ENCODE data around the gene HIBCH.
"Not testable (repeated sequence)": the region's sequence is repeated elsewhere in the genome, so short reads cannot be mapped to it uniquely, and the experiment has no call there.

HIBCH gene

DNA sequence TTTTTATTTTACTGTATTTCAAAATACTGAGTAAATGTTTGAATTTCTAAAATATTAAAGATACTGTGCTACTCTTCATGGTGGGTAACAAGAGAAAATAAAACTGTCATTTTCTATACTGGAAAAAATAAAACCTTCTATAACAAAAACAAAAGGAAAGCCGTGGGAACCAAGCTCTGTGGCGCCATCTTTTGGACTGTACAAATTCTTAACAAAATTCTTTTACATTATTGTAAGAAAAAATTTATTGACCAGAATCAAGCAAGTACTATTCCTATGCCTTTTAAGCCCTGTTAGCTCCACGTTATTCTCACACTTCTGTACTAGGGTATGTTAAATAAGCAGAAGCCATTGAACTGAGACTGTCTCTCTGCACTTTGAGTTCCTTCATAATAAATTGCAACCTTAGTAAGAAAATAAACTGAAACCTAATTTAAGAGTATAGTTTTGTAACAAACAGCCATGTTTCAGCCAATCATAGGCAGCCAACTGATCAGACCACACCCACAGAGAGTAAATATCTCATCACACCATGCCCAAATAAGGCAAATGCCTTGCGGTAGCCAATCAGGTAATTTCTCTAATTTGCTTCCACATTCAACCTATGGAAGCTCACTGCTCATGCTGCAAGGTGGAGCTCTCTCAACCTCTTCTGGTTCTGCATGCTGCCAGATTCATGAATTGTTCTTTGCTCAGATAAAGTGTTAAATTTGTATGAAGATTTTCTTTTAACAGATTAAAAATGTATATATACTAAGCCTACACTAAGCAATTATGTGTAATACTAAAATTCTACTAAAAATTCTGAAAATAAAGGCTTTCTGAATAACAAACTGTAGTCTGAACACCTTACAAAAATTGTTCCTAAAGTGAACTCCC is 42.2 kb downstream of the HIBCH start:
- H3K27me3 ChIP-seq (ENCODE audit: insufficient read depth, low read length): no peaks in the 10 kb centered on the region
- no peaks in the 10 kb centered on the region for H3K4me1 ChIP-seq (ENCODE audit: insufficient read depth, low read length)
- no peaks in the 10 kb centered on the region for H3K9me3 ChIP-seq (ENCODE audit: low read length)
- no peak overlapping the region for H3K4me3 ChIP-seq (ENCODE audit: low read length)
- H2AFZ ChIP-seq (ENCODE audit: low read depth, low read length): no peak overlapping the region
- peaks cover 10% of the 10 kb centered on the region for H3K36me3 ChIP-seq (ENCODE audit: insufficient read depth, low read length)

DNA sequence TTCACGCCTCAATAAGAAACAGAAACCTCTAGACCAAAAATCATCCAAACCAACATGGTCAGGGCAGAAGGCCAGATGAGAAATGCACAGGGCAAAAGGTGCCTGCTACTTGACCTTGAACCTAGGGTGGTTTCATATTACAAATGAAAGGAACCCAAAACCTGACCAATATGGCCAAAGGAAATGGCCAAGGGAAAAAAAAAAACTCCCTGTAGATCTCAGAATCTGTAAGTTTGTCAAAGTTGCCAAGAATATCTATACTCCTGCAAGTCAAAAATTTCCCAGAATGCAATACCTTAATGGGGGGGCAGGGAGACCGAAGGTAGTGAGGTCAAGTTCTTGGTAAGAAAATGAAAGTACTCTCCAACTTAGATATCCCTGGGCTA is 47.2 kb downstream of the HIBCH start:
- Histone ChIP-seq H3K4me3 (ENCODE audit: low read length) (no peak overlapping the region), H2AFZ (ENCODE audit: low read depth, low read length) (no peak overlapping the region), H3K9me3 (ENCODE audit: low read length) (no peaks in the 10 kb centered on the region), H3K36me3 (ENCODE audit: insufficient read depth, low read length) (peaks cover 8% of the 10 kb centered on the region), H3K4me1 (ENCODE audit: insufficient read depth, low read length) (no peaks in the 10 kb centered on the region), H3K27me3 (ENCODE audit: insufficient read depth, low read length) (no peaks in the 10 kb centered on the region)

DNA sequence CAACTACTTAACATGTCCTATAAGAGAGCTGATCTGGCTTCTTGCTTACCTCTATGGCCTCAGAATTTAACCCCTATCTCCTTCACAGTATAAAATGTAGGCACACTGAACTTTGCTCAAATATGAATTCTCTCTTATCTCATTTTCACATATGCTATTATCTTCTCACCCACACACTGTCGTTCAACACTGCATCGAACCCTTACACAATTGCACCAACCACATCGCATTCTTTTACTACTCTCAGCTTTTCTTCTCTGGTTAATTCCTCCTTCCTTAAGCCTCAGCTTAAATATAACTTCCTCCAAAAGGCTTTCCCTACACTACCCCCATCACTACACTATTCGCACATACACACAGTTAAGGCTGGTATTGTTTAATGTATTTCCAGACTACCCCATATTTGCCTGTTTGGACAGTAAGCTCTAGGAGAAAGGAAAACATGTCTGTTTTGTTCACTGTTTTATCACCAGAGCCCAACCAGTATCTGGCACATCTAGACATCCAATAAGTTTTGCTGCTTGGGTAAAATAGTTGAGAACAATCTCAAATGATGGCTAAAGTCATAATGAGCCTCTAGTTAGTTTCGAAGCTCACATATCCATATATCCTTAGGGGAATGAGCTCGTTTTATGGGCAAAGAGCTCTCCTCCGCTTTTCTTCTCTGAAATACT is 47.7 kb downstream of the HIBCH start:
- Histone ChIP-seq H3K9me3 (ENCODE audit: low read length) (peaks cover 2% of the 10 kb centered on the region), H3K36me3 (ENCODE audit: insufficient read depth, low read length) (peaks cover 12% of the 10 kb centered on the region), H2AFZ (ENCODE audit: low read depth, low read length) (no peak overlapping the region), H3K27me3 (ENCODE audit: insufficient read depth, low read length) (no peaks in the 10 kb centered on the region), H3K4me3 (ENCODE audit: low read length) (no peak overlapping the region), H3K4me1 (ENCODE audit: insufficient read depth, low read length) (no peaks in the 10 kb centered on the region)

DNA sequence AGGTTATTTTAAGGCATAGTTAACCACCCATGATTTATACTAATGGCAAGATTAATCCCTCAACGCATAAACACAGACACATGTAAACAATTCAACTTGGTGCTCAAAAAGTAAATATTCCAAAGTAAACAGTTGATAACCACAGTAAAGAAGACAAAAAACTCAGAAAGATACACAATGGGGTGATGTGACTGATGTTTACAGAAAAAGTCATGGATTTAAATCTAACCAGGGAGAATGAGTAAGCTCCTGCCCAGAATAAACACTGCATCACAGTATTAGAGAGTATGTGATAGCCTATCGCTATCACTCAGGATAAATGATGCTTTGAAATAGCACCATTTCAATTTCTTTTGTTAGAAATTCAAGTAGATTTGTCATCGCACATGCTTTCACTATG is 49.3 kb downstream of the HIBCH start:
- Histone ChIP-seq H3K4me1 (ENCODE audit: insufficient read depth, low read length) (no peaks in the 10 kb centered on the region), H2AFZ (ENCODE audit: low read depth, low read length) (no peak overlapping the region), H3K27me3 (ENCODE audit: insufficient read depth, low read length) (no peaks in the 10 kb centered on the region), H3K9me3 (ENCODE audit: low read length) (peaks cover 2% of the 10 kb centered on the region), H3K4me3 (ENCODE audit: low read length) (no peak overlapping the region), H3K36me3 (ENCODE audit: insufficient read depth, low read length) (peaks cover 12% of the 10 kb centered on the region)

DNA sequence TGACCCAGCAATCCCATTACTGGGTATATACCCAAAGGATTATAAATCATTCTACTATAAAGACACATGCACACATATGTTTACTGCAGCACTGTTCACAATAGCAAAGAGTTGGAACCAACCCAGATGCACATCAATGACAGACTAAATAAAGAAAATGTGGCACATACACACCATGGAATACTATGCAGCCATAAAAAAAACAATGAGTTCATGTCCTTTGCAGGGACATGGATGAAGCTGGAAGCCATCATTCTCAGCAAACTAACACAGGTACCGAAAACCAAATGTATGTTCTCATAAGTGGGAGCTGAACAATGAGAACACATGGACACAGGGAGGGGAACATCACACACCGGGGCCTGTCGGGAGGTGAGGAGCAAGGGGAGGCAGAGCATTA is 49.9 kb downstream of the HIBCH start:
- H3K9me3 ChIP-seq (ENCODE audit: low read length); H3K4me3 ChIP-seq (ENCODE audit: low read length); H2AFZ ChIP-seq (ENCODE audit: low read depth, low read length); H3K4me1 ChIP-seq (ENCODE audit: insufficient read depth, low read length); H3K27me3 ChIP-seq (ENCODE audit: insufficient read depth, low read length); H3K36me3 ChIP-seq (ENCODE audit: insufficient read depth, low read length): not testable (repeated sequence)

DNA sequence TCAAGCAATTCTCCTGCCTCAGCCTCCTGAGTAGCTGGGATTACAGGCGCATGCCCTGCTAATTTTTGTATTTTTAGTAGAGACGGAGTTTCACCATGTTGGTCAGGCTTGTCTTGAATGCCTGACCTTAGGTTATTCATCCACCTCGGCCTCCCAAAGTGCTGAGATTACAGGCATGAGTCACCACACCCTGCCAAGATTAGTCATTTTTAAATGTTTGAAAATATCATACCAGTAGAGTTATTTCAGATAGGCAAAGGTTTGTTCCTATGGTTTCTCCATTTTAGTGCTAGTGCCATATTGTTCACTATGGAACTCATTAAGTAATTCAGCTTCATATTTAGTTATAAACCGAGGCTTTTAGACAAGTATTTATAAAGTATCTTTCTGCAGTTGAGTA is 52.3 kb downstream of the HIBCH start:
- Histone ChIP-seq H3K36me3 (ENCODE audit: insufficient read depth, low read length) (peaks cover 6% of the 10 kb centered on the region), H3K27me3 (ENCODE audit: insufficient read depth, low read length) (no peaks in the 10 kb centered on the region), H3K9me3 (ENCODE audit: low read length) (peaks cover 2% of the 10 kb centered on the region), H3K4me3 (ENCODE audit: low read length) (no peak overlapping the region), H3K4me1 (ENCODE audit: insufficient read depth, low read length) (no peaks in the 10 kb centered on the region), H2AFZ (ENCODE audit: low read depth, low read length) (no peak overlapping the region)

DNA sequence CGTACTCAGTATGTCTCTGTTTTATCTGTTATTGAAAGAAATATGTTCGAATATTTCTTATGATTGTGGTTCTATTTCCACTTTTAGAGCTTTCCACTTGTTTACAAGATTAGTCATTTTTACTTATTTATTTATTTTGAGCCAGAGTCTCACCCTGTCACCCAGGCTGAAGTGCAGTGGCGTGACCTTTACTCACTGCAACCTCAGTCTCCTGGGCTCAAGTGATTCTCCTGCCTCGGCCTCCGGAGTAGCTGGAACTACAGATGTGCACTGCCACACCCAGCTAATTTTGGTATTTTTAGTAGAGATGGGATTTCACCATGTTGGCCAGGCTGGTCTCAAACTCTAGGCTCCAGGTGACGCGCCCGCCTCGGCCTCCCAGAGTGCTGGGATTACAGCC is 53.3 kb downstream of the HIBCH start:
- Histone ChIP-seq H3K36me3 (ENCODE audit: insufficient read depth, low read length) (peaks cover 6% of the 10 kb centered on the region), H3K27me3 (ENCODE audit: insufficient read depth, low read length) (no peaks in the 10 kb centered on the region), H3K9me3 (ENCODE audit: low read length) (peaks cover 2% of the 10 kb centered on the region), H2AFZ (ENCODE audit: low read depth, low read length) (no peak overlapping the region), H3K4me3 (ENCODE audit: low read length) (no peak overlapping the region), H3K4me1 (ENCODE audit: insufficient read depth, low read length) (peaks cover 3% of the 10 kb centered on the region)

DNA sequence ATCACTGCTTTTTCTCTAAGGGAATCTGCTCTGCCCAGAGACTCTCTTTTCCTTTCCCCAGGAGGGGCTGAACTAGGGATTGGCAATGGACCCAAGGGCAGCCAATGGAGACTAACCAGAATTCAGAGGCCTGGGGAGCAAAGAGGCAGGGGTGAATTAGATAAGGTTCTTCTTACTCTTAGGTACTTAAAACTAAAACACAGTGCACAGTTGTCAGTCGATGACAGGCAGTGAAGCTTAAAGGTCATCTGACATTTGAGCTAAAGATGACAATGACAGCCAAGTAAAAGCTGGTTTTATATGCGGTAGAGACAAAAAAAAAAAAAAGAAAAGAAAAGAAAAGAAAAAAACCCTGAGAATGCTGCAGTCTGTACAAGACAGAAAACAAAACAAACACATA is 57.8 kb downstream of the HIBCH start:
- Histone ChIP-seq H3K9me3 (ENCODE audit: low read length) (peaks cover 5% of the 10 kb centered on the region), H3K4me3 (ENCODE audit: low read length) (no peak overlapping the region)

DNA sequence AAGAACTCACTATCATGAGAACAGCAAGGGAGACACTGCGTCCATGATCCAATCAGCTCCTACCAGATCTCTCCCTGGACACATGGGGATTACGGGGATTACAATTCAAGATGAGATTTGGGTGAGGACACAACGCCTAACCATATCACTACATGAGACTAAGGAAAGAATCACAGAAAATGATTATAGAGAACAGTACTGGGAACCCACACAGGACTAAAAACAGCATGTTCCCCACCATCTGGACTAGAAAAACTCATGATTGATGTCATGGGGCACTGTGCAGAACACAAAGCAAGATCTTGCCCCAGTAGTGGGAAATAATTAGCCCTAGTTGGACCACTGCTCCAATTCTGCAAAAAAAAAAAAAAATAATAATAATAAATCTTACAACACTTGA is 63.5 kb downstream of the HIBCH start:
- Histone ChIP-seq H3K4me3 (ENCODE audit: low read length) (no peak overlapping the region), H3K27me3 (ENCODE audit: insufficient read depth, low read length) (no peaks in the 10 kb centered on the region), H3K36me3 (ENCODE audit: insufficient read depth, low read length) (peaks cover 47% of the 10 kb centered on the region), H2AFZ (ENCODE audit: low read depth, low read length) (no peak overlapping the region), H3K9me3 (ENCODE audit: low read length) (peaks cover 5% of the 10 kb centered on the region), H3K4me1 (ENCODE audit: insufficient read depth, low read length) (no peaks in the 10 kb centered on the region)

More for the DNA sequence above, 57.8 kb downstream of the HIBCH start:
- no peaks in the 10 kb centered on the region for H3K27me3 ChIP-seq (ENCODE audit: insufficient read depth, low read length)
- H3K4me1 ChIP-seq (ENCODE audit: insufficient read depth, low read length): peaks cover 3% of the 10 kb centered on the region
- no peak overlapping the region for H2AFZ ChIP-seq (ENCODE audit: low read depth, low read length)
- H3K36me3 ChIP-seq (ENCODE audit: insufficient read depth, low read length): peaks cover 29% of the 10 kb centered on the region

DNA sequence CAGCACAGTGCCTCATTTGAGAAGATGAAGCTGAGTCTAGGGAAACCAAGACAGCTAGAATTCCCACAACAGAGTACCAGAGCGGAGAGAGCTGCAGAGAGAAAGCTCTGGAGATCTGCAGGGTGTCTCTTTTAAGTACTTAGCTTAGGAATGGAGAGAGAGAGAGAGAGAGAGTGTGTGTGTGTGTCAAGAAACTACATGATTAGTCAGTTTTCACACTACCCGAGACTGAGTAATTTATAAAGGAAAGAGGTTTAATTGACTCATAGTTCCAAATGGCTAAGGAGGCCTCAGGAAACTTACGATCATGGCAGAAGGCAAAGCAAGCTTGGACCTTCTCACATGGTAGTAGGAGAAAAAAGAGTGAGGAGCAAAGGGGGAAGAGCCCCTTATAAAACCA is 64.0 kb downstream of the HIBCH start:
- Histone ChIP-seq H3K27me3 (ENCODE audit: insufficient read depth, low read length) (no peaks in the 10 kb centered on the region), H3K9me3 (ENCODE audit: low read length) (peaks cover 5% of the 10 kb centered on the region), H3K4me3 (ENCODE audit: low read length) (no peak overlapping the region), H2AFZ (ENCODE audit: low read depth, low read length) (no peak overlapping the region), H3K36me3 (ENCODE audit: insufficient read depth, low read length) (peaks cover 49% of the 10 kb centered on the region), H3K4me1 (ENCODE audit: insufficient read depth, low read length) (no peaks in the 10 kb centered on the region)

DNA sequence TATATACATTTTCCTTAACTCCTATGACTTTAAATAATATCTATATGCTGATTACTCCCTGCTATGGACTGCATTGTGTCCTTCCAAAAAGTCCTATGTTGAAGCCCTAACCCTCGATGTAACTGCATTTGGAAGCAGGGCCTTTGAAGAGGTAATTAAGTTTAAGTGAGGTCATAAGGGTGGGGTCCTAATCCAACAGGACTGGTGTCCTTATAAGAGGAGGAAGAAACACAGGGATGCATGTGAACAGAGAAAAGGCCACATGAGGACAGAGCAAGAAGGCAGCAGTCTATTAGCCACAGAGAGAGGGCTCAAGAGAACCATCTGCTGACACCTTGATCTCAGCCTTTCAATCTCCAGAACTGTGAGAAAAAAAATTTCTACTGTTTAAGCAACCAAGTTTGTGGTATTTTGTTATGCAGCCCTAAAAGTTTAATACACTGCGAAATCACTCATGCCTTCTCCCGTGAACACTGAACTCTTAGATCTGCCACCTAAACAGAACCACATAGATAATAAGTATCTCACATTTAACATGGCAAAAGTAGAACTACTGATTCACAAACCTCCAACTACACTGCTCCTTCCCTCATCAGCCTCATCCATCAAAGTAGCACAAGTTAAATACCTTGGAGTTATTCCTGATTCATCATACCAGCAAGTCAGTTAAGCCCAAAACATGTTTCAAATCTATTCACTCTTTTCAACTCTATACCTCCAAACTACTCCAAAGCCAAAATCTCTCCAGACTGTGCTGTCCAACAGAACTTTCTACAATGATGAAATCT is 65.4 kb downstream of the HIBCH start:
- Histone ChIP-seq H2AFZ (ENCODE audit: low read depth, low read length) (no peak overlapping the region), H3K4me1 (ENCODE audit: insufficient read depth, low read length) (no peaks in the 10 kb centered on the region), H3K36me3 (ENCODE audit: insufficient read depth, low read length) (peaks cover 47% of the 10 kb centered on the region), H3K27me3 (ENCODE audit: insufficient read depth, low read length) (no peaks in the 10 kb centered on the region), H3K9me3 (ENCODE audit: low read length) (peaks cover 4% of the 10 kb centered on the region), H3K4me3 (ENCODE audit: low read length) (no peak overlapping the region)

DNA sequence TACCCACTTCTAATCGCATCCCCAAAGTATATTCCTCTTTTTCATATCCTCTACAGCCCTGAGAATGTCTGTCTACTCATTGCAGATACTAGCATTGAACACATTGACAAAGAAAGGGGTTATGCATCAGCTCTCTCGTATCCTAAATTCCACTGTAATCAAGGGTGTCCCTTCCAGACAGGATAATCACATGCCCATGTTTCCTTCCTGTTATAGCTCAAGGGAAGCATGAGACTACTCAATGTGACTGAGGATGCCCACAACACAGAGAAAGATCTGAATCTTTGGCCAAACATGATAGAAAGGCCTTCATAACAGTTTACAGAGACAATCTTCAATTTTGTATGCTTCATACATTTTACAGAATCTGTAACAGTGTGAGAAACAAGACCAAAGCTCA is 69.2 kb downstream of the HIBCH start:
- Histone ChIP-seq H3K27me3 (ENCODE audit: insufficient read depth, low read length) (no peaks in the 10 kb centered on the region), H3K4me1 (ENCODE audit: insufficient read depth, low read length) (no peaks in the 10 kb centered on the region), H2AFZ (ENCODE audit: low read depth, low read length) (no peak overlapping the region), H3K4me3 (ENCODE audit: low read length) (no peak overlapping the region), H3K36me3 (ENCODE audit: insufficient read depth, low read length) (peaks cover 39% of the 10 kb centered on the region), H3K9me3 (ENCODE audit: low read length) (no peaks in the 10 kb centered on the region)

DNA sequence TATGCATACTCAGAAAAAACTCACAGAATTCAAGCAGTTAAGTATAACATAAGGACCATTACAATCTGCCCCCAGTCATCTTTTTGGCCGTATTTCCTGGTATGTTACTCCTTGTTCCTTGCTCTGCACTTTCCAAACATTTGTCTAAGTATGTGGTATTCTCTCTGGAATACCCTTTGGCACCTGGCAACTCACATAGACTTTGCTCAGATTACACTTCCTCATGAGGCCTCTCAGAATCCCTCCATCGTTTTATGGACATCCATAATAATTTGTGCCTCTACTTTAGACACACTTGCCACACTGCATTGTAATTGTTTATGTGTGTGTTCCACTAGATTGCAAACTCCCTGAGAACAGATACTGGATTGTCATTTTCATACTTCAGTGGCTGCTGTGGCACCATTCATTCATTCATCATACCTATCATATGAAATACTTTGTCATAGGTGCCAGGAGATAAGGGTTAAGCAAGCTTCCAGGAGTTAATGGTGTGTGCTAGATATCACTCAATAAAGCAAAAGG is 84.0 kb downstream of the HIBCH start:
- no peaks in the 10 kb centered on the region for H3K27me3 ChIP-seq (ENCODE audit: insufficient read depth, low read length)

More for the DNA sequence above, 84.0 kb downstream of the HIBCH start:
- no peak overlapping the region for H2AFZ ChIP-seq (ENCODE audit: low read depth, low read length)
- no peak overlapping the region for H3K4me3 ChIP-seq (ENCODE audit: low read length)
- H3K4me1 ChIP-seq (ENCODE audit: insufficient read depth, low read length): no peaks in the 10 kb centered on the region
- peaks cover 2% of the 10 kb centered on the region for H3K9me3 ChIP-seq (ENCODE audit: low read length)
- H3K36me3 ChIP-seq (ENCODE audit: insufficient read depth, low read length): peaks cover 9% of the 10 kb centered on the region
